Measurements from ENCODE around the gene SLC1A3.

SLC1A3 gene

DNA sequence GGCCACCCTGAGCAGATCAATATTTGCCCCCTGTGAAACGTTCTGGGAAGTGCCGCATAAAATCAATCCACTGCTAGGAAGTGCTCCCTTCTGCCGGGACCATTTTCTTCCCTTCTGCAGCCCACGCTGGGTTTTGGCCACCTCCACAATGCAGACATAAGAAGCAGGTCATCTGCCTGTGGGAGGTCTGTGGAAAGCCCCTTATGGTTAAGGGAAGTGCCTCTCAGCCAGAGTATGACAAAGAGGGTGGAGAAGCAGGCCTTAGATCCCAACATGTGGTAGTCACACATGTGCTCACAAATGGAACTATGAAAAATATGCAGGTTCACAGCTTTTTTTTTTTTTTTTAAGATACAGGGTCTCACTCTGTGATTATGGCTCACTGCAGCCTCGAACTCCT is 82.8 kb downstream of the SLC1A3 start:
- DNase-seq: no peak

DNA sequence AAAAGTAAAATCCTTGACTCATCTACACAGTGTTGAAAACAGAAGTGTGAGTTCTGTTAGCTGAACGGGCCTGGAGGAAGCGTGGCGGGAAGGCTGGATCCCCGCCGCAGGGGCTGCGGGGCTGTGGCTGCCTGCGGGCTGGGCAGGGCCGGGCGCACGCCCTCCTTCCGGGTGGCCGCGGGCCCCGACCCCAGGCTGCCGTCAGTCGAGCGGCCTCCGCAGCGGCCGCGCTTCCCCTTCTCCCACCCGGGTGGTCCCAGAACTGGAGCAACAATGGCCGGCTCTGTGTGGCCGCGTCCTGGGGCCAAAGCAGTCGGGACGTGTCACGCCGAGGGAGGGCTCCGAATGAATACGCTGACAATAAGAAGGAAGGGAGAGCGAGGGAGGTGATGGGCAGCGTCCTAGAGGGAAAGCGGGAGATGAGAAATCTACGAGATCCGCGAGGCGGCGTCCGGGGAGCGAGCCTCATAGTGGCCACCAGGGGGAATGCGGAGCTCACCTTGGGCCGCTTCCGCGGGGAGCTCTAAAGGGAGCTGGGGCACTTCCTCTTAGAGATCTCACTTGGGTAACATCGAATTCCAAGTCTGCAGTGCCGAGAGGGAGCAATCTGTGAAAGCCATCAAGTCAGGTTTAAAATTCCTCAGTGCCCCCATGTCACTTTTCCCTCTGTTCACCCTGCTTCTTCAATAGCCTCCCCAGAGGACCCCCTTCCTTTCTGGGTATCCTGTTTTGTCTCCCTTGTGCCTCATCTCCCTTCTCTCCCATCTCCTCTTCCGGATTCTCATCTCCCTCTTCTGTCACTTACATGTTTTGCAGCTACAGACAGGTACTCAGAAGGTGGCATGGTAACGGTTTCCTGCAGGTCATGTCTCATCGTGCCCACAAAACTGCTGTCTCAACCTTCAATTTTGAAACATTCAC is 83.9 kb downstream of the SLC1A3 start:
- peak; percentile 45 for DNase-seq

DNA sequence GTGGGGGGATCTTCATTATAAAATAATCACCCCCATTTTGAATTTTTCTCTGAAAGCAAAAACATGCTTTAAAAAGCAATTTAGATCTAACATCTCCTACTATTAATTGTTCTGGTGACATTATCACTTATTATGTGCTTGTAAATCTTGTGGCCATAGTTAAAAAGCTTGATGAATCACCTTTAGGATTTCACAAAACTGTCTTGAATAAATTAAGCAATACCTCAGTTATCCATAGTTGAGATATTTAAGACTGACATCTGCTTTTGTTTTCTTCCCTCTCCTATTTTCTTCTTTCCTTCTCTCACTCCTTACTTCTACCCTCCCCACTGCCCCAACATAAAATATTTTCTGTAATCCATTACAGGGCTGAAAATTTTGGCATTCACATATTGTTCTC is 84.8 kb downstream of the SLC1A3 start:
- DNase-seq: no peak

DNA sequence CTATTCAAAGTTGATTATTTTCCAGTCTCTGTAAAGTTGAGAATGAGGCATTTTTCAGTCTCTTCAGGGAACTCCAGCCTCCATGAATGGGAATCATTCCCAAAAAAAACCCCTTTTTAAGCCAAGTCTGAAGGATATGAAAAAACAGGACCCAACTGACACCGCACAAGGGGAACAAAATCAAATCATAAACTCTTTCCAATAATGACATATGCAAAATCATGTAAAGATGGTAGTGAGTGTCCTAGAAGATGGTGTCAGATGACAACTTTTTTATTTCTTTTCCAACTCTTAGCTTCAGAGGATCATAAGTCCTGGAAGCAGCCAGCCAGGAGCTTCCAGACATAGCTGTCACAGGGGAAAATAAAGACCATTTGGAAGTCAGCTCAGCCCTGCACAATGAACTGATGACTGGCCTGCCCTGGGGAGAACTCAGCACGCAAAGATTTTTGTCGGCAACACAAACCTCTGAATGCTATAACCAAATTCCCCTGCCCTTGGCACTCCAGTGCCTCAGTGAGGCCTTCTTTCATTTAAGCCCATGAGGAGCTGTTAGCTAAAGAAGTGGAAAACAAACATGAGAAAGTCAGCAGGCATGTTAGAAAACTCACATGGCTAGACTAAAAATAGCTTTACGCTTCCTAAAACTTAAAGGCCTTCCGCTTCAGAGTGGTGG is 85.4 kb downstream of the SLC1A3 start:
- DNase-seq: no peak

DNA sequence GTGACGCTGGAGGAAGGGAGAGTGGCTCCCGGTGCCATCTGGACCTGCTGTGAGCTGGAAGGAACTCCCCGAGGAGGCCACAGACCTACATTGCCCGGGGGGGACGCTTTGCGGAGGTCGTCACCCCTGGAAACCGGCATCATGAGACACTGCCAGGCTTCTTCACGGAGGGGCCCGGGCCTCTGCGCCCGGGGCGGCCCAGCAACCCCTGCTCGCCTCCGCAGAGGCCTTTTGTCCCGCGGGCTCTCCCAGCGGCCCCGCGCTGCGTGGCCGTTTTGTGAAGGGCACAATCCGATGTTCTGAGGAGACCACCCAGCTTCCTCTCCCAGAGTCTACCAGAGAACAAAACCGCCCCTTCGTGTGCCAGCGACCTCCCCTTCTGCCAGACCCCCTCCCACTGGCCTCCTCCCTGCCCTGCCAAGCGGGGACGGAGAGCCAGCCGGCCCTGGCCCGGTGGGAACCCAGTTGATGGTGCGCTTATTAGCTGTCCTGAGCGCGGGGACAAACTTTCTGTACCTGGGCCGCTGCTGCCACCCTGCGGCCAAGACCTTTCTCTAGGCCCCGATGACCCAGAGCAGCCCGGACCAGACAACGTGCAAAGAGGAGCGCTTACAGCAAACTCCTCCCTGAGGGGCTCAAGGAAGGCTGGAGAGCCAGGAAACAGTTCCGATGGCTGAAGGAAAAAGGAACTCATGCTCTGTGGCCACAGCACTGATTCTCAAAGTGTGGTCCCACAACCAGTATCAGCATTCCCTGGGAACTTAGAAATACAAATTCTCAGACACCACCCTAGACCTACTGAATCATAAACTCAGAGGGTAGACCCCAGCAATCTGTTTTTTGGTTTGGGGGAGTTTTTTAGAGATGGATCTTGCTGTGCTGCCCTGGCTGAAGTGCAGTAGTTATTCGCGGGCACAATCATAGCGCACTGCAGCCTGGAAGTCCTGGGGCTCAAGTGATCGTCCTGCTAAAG is 86.7 kb downstream of the SLC1A3 start:
- DNase-seq: no peak

DNA sequence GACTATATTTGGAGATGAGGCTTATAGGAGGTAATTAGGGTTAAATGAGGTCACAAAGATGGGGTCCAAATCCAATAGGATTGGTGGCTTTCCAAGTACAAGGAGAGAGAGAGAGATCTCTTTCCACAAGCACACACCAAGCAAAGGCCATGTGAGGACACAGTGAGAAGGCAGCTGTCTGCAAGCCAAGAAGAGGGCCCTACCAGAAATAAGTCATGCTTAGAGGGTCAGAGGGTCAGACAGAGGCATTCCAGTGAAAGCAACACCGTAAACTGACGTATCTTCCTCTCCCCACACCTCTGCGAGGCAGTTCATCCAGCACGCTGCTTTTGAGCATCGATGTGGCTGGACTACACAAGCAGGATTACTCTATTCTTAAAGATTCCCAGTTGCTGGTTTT is 87.9 kb downstream of the SLC1A3 start:
- DNase-seq: no peak

DNA sequence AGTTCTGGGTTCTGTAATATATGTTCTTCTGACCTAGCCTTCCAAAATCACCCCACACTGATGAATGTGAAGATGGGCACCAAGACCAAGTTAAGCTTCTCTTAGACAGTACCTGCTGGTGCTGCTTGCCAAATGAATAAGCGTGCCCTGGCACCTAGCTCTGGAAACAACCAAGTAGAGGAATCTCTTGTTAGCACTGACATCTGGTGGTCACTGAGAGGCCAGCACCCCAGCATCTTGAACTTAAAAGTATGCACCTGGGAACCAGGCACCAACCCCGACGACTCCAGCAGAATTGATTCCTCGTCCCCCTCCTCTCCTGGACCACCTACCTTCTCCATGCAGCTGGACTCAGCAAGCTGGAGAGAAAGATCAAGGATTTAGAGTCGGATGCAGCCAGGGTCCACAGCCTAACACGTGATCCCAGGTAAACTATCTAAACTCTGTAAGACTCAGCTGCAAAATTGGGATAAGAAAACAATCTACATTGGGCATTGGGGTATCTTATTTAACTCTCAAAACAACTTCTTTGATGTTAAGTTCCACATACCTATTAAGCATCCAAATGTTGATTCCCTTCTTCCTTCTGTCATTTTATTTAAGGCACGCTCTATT is 89.8 kb downstream of the SLC1A3 start:
- DNase-seq: no peak

DNA sequence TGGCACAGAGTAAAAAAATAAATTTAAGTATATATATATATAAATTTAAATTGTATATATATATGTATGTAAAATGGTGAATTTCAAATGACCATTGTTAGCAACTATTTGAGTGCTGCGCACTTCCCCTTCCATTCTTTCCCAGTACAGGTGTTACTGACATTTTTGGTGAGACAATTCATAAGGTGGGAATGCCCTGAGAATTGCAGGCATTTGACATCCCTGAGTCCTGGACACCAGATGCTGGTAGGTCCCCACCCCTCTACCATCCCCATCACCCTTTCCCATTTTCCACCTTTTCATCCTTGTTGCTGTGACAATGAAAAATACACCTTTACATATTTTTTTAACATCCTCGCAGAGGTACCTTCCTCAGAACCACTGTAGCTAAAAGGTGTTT is 91.6 kb downstream of the SLC1A3 start:
- DNase-seq: no peak

DNA sequence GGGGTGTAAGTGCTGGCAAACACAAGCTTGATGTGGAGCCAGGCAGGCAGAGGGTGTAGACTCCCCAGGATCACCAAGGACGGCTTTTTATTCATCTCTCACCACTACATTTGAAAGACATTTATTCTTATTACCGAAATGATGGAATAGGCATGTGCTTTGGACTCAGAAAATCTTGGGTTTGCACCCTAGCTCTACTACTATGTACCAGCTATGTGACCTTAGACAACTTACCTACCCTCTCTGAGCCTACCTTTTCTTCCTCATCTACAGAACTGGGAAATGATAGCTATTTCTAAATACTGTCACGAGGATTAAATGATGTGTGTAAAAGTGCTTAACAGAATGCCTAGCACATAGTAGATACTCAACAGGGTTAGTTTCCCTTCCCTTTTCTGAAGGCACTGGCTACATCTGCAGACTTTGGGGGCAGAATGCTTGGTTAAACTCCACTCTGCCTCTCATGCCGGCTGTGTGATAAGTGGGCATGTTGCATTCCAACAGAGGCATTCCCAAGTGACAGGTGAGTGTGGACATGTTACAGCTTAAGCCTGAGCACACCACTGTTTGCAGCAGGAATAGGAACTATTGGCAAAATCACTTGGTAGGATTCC is 94.8 kb downstream of the SLC1A3 start:
- DNase-seq: no peak

DNA sequence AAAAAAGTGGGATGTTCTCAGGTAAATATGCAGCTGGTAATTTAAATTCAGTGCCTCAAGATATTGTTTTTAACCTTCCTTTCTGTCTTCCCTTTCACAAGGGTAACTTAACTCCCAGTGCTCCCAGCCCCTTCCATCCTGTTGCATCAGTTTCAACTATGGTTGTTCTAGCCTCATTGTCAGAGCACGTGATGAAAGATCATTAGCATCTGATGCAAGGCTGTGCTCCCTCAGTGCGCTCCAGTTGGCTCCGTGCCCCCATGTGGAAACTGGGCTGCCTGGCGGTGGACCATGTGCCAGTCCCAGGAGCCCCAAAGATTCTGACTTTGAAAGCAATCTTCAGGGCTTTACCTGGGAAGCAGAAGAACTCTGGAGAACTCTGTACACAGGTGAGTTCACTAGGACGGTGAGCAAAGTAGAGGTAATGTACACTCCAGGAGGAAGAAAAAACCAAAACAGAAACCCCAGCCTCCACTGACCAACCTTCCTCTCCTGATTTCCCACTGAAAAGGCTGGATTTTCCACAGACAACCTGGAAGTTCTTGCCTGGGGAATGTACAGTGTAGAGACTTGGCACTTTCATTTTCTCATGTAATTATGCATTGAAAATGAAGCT is 96.9 kb downstream of the SLC1A3 start:
- no peak for DNase-seq

DNA sequence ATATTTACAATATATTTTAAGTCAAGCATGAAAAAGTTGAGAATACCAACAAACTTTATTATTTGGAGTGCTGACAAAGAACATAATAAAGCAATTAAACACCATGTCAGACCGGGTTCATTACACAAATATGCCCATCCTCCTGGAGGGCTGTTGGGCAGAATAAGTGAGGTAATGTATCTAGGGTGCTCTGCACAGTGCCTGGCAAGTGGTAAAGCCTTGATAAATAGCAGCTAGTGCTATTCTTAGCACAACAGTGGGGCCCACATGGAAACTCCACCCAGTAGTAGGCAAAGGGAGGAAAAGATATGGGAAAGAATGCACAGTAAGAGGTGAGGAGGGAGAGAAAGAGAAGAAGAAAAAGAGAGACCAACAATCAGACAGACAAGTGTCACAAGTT is 97.7 kb downstream of the SLC1A3 start:
- no peak for DNase-seq

DNA sequence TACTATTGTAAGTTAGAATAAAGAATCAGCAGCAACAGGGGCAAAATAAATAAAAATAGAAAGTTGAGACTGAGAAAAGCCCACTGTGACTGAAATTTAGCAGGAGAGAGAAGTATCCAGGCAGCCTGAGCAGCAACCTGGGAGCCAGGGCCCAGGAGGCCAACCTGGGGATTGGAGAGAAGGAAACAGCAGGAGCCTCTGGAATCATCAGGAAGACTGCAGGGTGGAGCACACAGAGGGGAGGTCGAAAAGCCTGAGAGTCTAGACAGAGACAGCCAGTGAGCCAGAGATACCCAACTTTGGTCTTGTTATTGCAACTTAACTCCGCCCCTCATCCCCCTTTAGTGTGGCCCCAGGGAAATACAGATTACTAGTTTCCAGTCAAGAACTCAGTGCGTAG is 98.6 kb downstream of the SLC1A3 start:
- DNase-seq: no peak

DNA sequence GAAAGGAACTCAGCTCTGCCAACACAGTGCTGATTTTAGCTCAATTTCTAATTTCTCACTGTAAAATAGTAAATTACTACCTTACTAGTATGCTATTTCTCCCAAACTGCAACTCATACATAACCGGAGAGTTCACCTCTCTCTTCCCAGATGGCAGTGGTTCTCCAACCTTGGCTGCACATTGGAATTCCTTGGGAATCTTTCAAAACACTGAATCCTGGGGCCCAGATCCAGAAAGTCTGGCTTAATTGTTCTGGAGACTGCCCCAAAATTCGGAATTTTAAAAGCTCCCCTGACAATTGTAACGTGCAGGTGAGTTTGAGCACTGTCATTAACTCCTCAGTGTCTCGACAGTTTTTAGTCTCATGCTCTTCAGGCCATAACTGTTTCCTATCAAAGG is 100.3 kb downstream of the SLC1A3 start:
- DNase-seq: no peak

DNA sequence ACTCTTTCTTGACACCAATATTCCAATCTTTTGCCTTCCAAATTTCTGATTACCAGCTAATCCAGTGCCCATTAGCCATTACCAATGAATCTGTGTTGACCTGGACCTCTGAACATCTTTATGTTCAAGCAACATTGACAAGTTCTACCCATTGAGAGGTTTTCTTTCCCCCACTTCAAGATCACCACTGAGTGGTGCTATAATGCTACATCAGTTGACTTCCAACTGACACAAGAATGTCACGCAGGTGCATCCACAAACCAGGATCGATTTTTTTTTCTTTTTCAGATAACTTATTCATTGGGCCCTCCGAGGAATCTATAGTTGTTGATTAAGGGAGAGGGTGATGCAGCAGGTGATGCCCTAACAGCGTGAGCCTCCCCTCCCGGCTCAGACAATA is 102.6 kb downstream of the SLC1A3 start:
- no peak for DNase-seq

DNA sequence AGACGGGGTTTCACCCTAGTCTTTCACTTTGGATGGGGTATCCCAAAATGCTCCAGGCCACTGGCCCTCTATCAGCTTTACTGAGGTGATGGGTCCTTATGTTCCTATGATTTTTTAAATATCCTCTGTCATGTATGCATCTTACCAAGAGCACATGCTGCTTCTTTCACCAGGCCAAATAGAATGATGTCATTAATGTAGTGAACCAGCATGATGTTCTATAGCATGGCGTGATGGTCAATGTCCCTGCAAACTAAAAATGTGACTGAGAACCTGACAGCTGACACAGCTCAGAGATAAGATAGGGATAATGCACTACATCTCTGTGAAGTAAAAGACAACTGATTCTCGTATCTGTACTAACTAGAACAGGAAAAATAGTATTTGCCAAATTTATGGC is 103.6 kb downstream of the SLC1A3 start:
- no peak for DNase-seq

DNA sequence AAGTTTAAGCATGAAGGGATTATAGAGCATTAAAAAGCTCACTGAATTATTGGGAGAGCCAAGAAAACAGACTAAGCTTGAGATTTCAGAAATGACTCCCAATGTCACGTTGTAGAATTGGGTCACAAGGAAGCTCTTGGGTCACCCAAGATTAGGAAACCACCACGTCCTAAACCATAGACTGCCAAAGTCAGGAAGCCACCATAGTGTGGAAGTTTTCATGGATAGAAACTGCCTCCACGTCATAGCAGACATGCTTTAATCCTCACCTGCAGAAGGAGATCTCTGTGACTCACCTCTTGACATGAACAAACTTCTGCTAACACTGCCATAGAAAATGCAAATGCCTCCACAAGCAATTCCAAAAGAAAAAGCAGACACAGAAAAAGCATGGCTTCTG is 106.3 kb downstream of the SLC1A3 start:
- no peak for DNase-seq

DNA sequence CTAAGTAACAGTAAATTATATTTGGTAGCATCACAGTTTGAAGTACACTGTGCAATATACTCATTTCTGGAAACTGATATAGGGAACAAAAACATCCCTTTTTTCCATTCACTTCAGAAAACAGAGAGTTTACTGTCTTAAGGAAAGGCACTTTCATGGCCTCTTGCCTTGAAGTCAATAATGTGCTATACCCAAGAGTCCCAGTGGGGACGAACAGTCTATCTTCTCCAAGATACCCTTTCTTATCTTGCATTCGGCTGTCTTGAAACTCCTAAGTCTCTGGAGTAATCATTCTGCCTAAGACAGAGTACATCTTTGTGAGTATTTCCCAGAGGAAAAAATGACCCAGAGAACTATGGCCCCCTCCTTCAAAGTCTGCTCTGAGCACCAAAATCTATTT is 107.1 kb downstream of the SLC1A3 start:
- DNase-seq: no peak

DNA sequence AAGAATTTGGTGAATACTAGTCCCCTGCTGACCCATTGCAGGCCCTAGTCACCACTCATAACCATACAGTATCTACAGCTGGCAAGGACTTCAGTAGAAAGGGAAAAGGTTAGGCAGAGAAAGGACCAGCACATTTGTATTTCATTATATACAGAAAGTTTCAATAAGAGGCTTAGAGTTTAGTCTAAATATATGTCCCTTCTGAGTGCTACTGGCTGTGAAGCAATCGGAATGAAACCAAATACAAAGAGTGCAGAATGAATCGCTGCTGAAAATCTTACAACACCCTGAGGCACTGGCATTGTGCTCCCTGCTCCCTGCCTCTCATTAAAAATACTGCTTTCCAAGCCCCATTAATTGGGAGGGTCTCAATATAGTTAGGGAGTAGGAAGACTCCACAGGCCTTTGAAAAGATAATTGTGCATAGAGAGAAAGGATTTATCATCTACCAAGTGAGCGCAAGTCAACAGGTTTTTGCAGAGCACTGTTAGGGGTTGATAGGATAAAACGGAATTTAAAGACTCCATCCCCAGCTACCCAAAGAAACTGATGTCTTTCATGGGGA is 110.8 kb downstream of the SLC1A3 start:
- no peak for DNase-seq

DNA sequence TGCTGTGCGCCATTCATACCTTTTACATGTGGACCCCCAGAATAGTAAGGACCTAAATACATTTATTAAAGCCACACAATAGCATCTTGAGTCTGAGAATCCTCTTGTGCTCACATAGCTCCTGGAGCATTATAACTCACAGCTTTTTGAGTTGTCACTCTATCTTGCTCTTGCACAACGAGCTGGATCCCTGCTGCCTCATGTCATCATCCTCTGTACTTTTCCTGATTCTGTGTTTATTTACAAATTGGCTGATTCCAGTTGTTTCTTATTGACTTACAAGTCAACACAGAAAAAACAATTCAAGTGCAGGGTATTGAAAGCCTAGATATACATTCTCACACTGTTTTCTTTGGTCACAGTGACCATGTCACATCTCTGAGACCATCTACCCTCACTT is 112.9 kb downstream of the SLC1A3 start:
- no peak for DNase-seq

DNA sequence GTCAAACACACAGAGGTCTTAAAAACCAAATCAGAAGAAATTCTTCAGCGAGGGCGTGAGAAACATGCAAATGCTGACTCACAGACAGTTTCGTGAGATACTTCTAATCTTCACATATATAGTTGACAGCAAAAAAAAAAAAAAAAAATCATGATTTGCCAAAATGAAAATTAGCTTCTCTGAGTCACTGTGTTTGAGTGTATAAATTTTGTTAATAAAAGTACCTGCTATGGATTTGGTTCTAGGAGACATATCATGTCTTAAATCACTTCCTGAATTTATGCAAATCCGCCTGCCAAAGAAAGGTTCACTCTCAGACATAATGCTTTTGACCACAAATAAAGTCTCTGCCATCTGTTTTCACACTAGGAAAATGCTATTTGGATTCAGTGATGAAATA is 114.3 kb downstream of the SLC1A3 start:
- no peak for DNase-seq

DNA sequence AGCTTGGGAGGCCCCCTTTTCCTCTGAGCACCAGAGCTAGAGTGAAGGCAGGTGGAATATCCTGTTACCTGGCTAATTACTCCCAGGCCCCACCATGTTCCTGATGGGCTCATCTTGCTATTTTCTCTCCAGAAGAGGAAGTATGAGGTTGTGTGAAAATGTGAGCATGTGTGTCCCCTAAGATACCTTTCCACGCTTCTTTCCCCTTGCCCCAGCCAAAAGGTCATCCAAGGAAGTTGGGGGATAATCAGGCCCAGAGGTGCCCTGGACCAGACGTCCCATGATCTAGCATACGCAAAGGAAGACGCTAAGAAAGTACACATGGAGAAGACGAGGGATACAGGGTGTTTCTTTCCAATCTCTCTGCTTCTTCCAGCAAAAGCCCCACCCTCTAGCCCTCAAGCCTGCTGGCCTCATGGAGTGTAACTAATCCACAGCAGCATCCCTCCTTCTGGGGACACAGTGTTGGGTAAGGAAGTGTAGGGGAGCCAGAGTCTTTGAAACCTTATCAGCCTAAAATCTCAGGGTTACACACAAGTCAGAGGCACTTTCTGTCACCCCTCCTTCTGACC is 115.3 kb downstream of the SLC1A3 start:
- DNase-seq: no peak
